ENCODE measurements around the gene TXN.
A peak's percentile ranks its signal among the peaks of the same experiment; 100 is the strongest.
"Not testable (repeated sequence)": the region's sequence is repeated elsewhere in the genome, so short reads cannot be mapped to it uniquely, and the experiment has no call there.

Gene TXN

GRCh38 chr9:110257097-110257841 is 962 bp upstream of the TXN start:
- DNase-seq (ENCODE audit: low spot score): no peak

GRCh38 chr9:110255463-110256379 is 586 bp downstream of the TXN start:
- peak; percentile 56 for DNase-seq (ENCODE audit: low spot score)

- DNase-seq (ENCODE audit: low spot score): no peak
These were observed 1.3 kb downstream of the TXN start for GRCh38 chr9:110255034-110255462.

GRCh38 chr9:110254500-110254899 is 1.8 kb downstream of the TXN start:
- DNase-seq (ENCODE audit: low spot score): no peak

- DNase-seq (ENCODE audit: low spot score): no peak
These were observed 3.7 kb downstream of the TXN start for GRCh38 chr9:110252509-110253139.

GRCh38 chr9:110251770-110252169 is 4.5 kb downstream of the TXN start:
- DNase-seq (ENCODE audit: low spot score): not testable (repeated sequence)

- DNase-seq (ENCODE audit: low spot score): no peak
These were observed 5.1 kb downstream of the TXN start for GRCh38 chr9:110251212-110251611.

GRCh38 chr9:110249603-110250002 is 6.7 kb downstream of the TXN start:
- no peak for DNase-seq (ENCODE audit: low spot score)

GRCh38 chr9:110248361-110248760 is 7.9 kb downstream of the TXN start:
- DNase-seq (ENCODE audit: low spot score): no peak

GRCh38 chr9:110246214-110246613 is 10.1 kb downstream of the TXN start:
- no peak for DNase-seq (ENCODE audit: low spot score)

- no peak for DNase-seq (ENCODE audit: low spot score)
These were observed 11.7 kb downstream of the TXN start for GRCh38 chr9:110244616-110245015.

GRCh38 chr9:110241858-110242321 is 14.4 kb downstream of the TXN start:
- no peak for DNase-seq (ENCODE audit: low spot score)

- DNase-seq (ENCODE audit: low spot score): no peak
These were observed 14.9 kb downstream of the TXN start for GRCh38 chr9:110241260-110241857.

GRCh38 chr9:110240198-110240597 is 16.1 kb downstream of the TXN start:
- no peak for DNase-seq (ENCODE audit: low spot score)

- DNase-seq (ENCODE audit: low spot score): no peak
These were observed 28.0 kb downstream of the TXN start for GRCh38 chr9:110228321-110228720.

- DNase-seq (ENCODE audit: low spot score): no peak
These were observed 31.7 kb downstream of the TXN start for GRCh38 chr9:110224583-110224982.

GRCh38 chr9:110220809-110221208 is 35.5 kb downstream of the TXN start:
- no peak for DNase-seq (ENCODE audit: low spot score)

- peak; percentile 30 for DNase-seq (ENCODE audit: low spot score)
These were observed 38.6 kb downstream of the TXN start for GRCh38 chr9:110217656-110218099.

GRCh38 chr9:110214586-110215355 is 41.5 kb downstream of the TXN start:
- no peak for DNase-seq (ENCODE audit: low spot score)

GRCh38 chr9:110214090-110214489 is 42.2 kb downstream of the TXN start:
- no peak for DNase-seq (ENCODE audit: low spot score)

GRCh38 chr9:110213413-110214044 is 42.8 kb downstream of the TXN start:
- no peak for DNase-seq (ENCODE audit: low spot score)

All from activated CD4-positive, alpha-beta T cell treated with anti-CD3 and anti-CD28 coated beads, Interleukin-2, Interleukin-4, amounts not matched to agents 100 ng/mL and 50 ng/mL, durations not matched to agents 16 hours and 8 hours (primary cell).